ENCODE measurements around the gene SETMAR.
"Not testable (repeated sequence)": the region's sequence is repeated elsewhere in the genome, so short reads cannot be mapped to it uniquely, and the experiment has no call there.

Gene SETMAR

GRCh38 chr3:4303187-4304123 lies at the start of gene SETMAR:
Gene SETMAR, plus strand, starts transcription at chr3:4303369. Its CDS starts 2 bp downstream, at chr3:4303371.
- peak within 1 kb of the TSS; percentile 69 to 98 (median 92) for H3K27ac ChIP-seq

DNA sequence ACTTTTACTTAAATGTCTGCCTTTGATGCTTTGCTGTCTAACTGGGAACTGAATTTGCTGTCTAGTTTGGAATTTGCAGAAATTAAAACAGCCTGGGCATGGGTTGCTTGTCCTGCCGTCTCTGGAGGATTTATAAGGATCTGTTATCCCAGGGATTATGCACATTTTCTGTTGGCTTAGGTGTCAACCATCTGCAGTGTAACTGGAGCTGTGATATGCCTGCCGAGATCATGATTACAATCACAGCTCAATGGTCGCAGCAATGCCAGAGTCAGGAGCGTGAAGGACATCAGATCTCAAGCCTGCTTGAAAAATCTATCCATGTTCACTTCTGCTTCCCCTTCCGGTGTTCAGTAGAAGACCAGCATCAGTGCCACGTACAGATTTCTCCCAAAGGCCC lies 41.8 kb upstream of the SETMAR start:
- no peak overlapping the region for H3K27ac ChIP-seq

More at GRCh38 chr3:4303187-4304123, at the start of gene SETMAR:
- peak within 1 kb of the TSS; percentile 36 to 81 (median 68) for H3K4me3 ChIP-seq

DNA sequence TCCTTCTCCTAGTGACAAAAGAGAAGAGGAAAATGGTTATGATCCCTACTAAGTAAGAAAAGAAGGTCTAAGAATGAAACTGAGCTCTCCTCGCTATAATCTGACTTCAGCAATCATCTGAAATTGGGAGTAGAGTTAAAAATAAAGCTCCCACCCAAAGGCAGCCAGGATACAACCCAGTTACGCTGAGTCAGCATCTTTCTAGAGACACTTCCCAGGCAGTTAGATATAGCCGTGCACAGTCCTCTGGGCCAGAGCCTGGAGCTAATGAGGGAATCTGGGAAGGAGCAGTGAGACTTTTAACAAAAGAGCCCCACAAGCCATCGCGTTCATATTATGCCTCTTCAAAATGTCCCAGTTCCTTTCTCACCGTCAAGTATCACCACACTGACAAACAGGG lies 39.1 kb upstream of the SETMAR start:
- H3K4me3 ChIP-seq, result no peak overlapping the region
- no peak overlapping the region for H3K27ac ChIP-seq

More for the DNA sequence above, 41.8 kb upstream of the SETMAR start:
- no peak overlapping the region for H3K4me3 ChIP-seq

DNA sequence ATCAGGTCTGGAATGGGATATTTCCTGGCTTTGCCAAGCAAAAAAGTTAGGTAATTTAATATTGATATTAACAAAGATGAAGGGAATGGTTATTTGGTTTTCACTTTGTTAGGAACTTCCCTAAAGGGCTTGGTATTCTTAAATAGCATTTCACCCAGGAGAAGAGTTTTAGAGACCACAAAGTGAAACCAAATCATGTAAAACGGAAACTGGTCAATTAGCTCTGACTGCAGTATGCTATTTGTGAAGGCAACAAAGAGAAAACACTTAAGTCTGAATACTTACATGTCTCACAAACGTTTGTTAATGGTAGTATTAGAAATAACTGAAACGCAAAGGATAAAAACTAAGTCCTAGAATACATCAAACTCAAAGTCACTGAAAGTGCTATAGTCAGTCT lies 32.4 kb upstream of the SETMAR start:
- Histone ChIP-seq H3K4me3 (no peak overlapping the region), H3K27ac (no peak overlapping the region)

- Histone ChIP-seq H3K27ac (no peak overlapping the region), H3K4me3 (no peak overlapping the region)
Measured at GRCh38 chr3:4271834-4272233, 31.3 kb upstream of the SETMAR start.

DNA sequence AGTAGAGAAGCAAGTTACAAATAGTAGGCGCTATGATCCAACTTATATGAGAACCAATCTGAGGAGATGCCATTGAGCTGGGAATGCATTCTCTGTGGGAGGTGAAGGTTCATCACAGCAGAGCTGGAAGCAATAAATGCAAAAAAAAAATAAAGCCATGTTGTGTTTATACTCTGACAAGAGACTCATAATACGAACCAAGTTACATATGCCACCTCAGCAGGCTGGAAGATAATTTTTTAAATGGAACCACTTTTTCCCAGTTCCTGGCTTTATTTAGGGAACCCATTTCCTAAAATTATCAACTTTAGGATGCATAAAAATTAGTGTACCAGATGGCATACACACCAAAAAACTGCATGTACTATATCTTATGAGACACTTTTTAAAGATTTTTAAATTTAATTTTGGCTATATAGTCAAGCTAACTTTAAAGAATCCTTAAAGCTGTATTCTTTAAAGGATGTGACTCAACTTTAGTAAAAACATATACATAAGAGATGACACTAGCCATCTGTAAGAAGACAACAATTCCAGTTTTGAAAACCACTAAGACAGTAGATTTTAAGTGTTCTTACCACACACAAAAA lies 23.6 kb upstream of the SETMAR start:
- H3K4me3 ChIP-seq, result no peak overlapping the region

DNA sequence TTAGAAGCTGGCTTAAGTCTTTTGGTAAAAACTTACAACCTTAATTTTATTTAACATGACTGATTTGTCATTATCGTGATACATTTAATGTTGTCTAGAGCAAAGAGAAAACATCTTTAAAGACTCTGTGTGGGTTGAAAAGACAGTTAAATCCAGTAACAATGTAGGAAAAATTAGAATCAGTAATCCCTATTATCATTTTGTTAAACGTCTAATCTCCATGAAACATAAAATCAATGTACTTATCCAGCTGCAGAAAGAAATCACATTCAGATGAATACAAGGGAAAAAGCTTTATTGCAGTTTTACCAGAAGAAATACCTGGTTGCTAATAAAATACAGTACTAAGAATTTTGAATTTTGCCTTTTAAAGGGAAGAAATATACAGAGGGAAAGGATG lies 21.2 kb upstream of the SETMAR start:
- H3K4me3 ChIP-seq, result no peak overlapping the region
- H3K27ac ChIP-seq, result no peak overlapping the region

More for the DNA sequence above, 23.6 kb upstream of the SETMAR start:
- H3K27ac ChIP-seq, result no peak overlapping the region

DNA sequence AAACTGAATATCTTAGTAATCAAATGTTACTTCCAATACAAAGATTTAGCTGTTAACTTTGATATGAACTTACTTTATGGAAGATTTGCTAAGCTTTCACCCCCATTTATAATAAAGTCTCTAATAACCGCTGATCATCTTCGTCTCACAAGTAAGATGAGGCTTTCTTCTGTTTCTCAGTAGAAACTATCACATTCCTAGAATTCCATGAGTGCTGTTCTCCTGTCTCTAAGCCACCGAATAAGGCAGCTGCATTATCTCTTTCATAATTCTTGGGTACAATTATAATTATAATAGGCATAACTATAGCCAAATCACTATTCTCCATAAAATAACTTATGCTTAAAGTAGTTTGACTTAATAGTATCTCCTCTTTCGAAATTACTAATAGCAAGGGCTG lies 18.3 kb upstream of the SETMAR start:
- Histone ChIP-seq H3K27ac (no peak overlapping the region), H3K4me3 (no peak overlapping the region)

GRCh38 chr3:4289044-4289443 lies 14.1 kb upstream of the SETMAR start:
- Histone ChIP-seq H3K4me3 (no peak overlapping the region), H3K27ac (no peak overlapping the region)

DNA sequence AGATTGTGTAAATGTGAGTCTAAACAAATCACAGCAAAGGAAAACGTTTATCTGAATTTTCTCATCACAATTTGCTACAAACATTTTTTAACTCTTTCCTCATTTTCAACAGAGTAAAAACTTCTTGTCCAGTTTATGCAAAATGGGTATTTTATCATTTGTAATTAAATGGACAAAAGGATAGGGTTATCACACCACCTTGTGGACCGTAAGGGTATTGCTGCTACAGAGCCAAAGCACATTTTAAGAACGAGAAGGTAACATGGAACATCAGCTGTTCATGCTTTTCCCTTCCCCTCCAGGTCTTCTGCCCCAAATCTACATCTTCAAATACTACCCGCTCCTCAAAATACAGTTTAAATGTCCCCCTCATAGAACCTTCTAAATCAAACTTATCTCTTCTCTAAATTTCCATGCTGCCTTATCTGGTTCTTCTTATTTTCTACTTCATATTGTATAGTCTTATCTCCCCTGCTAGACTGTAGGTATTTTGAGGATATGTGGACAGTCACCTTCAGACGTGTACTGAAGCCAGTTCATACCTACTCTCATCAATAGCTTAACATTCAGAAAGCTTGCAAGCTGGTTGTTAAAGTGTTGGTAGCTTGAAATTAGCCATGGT lies 12.8 kb upstream of the SETMAR start:
- H3K4me3 ChIP-seq, result no peak overlapping the region
- no peak overlapping the region for H3K27ac ChIP-seq

DNA sequence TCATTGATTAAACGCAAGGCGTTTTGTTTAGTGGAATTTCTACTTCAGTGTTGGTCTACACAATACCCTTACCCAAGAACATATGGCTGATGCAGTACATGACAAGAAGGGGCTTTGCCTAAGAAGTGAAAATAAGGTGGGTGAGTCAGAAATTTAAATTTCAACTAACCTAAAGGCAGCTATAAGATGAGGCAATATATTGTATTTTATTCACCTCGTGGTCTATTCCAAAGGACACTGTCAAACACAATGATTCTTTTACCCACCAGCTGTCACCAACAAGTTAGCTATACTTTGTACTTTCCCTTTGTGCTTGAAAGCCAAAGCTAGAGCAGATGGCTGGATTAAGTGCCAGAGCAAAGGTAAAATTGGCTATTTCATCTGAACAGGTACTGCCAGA lies 10.9 kb upstream of the SETMAR start:
- Histone ChIP-seq H3K4me3 (no peak overlapping the region), H3K27ac (no peak overlapping the region)

GRCh38 chr3:4294616-4295327 lies 8.4 kb upstream of the SETMAR start:
- no peak overlapping the region for H3K4me3 ChIP-seq
- H3K27ac ChIP-seq, result no peak overlapping the region

DNA sequence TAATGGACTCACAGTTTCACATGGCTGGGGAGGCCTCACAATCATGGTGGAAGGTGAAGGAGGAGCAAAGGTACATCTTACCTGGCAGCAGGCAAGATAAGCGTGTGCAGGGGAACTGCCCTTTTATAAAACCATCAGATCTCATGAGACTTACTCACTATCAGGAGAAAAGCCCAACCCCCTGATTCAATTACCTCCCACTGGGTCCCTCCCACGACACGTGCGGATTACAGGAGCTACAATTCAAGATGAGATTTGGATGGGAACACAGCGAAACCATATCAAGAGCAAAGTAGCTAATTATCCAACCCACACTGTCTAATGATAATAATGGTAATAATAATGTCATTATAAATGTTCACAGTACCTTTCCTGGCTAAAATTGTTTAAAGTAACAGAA lies 6.7 kb upstream of the SETMAR start:
- H3K4me3 ChIP-seq, H3K27ac ChIP-seq: not testable (repeated sequence)

DNA sequence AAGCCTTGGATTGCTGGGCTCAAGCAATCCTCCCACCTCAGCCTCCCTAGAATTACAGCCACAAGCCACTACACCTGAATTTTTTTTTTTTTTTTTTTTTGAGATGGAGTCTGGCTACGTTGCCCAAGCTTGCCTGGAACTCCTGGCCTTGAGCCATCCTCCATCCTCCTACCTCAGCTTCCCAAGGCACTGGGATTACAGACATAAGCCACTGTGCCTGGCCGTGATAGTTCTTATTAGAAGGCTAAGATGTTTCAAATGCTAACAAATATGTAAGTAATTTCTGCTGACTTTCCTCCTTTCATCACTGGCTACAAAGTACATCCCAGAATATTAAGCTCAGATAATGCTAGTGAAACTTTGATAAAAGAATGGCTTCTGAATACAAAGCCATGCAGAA lies 5.7 kb upstream of the SETMAR start:
- H3K4me3 ChIP-seq, result no peak overlapping the region
- no peak overlapping the region for H3K27ac ChIP-seq

- peak overlapping the region; percentile 36 to 81 (median 68) for H3K4me3 ChIP-seq
- H3K27ac ChIP-seq, result peak overlapping the region in 18 of 21 experiments; percentile 79 to 98 (median 93)
Measured at GRCh38 chr3:4302747-4303146, 422 bp upstream of the SETMAR start.

- H3K4me3 ChIP-seq, result peak overlapping the region in 2 of 7 experiments; percentile 64 to 70
- H3K27ac ChIP-seq, result peak overlapping the region in 10 of 21 experiments; percentile 27 to 97 (median 63)
Measured at GRCh38 chr3:4305210-4305609, 2.0 kb downstream of the SETMAR start.

DNA sequence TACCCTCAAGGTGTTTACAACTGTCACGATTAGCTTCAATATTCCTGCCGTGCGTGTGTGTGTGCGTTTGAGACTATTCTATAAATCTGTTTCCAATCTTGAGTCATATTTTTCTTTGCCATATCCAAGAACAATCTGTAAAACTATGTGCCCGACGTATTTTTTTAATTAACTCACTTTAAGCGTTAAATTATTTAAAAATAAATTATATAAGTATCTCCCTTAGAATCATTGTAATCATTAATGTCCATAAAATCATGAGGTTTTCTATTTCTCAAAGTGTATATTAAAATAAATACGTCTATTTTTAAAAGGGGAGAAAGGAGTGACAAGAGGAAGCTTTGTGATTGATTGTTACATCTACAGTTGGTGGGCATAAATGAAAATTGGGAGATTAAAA lies 2.9 kb downstream of the SETMAR start:
- Histone ChIP-seq H3K4me3 (peak overlapping the region in 1 of 7 experiments; percentile 70), H3K27ac (peak overlapping the region in 11 of 21 experiments; percentile 6 to 97 (median 53))

- Histone ChIP-seq H3K27ac (peak overlapping the region in 11 of 21 experiments; percentile 6 to 97 (median 54)), H3K4me3 (no peak overlapping the region)
Measured at GRCh38 chr3:4306860-4307259, 3.7 kb downstream of the SETMAR start.

DNA sequence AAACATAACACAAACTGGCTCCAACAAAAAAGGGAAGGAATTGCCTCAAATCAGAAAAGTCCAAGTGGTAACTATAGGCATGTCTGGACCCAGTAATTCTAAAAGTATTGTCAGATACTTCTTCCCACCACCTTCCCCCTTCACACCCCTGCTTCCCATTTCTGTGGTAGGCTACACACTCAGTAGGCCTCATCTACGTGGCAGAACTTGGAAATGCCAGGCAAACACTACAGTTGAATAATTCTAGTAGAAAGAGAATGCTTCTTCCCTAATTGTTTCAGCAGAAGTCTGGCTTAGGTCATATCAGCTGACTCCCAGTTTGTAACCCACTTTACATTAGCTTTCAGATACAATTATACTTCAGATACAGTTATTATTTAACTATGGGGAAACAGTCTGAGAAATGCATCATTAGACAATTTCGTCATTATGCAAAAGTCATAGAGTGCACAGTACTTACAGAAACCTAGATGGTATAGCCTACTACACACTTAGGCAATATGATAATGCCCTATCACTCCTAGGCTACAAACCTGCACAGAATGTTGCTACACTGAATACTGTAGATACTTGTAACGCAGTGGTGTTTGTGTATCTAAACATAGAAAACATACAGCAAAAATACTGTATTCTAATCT lies 6.4 kb downstream of the SETMAR start:
- Histone ChIP-seq H3K27ac (no peak overlapping the region), H3K4me3 (no peak overlapping the region)
